ENCODE data around the gene PSTPIP2.
"Not testable (repeated sequence)": the region's sequence is repeated elsewhere in the genome, so short reads cannot be mapped to it uniquely, and the experiment has no call there.

DNA sequence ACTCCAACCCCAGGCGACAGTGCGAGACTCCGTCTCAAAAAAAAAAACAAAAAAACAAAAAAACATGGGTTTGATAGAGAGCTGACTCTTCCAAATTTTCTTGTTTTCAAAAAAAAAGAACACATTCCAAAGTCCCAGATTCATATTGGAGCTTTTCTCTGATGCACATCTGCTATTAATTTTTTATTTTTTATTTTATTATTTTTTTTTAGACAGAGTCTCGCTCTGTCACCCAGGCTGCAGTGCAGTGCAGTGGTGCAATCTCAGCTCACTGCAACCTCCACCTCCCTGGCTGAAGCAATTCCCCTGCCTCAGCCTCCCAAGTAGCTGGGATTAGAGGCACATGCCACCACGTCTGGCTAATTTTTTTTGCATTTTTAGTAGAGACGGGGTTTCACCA lies 79.5 kb downstream of the PSTPIP2 start:
- not testable (repeated sequence) for TF ChIP-seq POLR2A (IDR thresholded peaks at IDR 0.05)
- TF ChIP-seq, protein P1, sequence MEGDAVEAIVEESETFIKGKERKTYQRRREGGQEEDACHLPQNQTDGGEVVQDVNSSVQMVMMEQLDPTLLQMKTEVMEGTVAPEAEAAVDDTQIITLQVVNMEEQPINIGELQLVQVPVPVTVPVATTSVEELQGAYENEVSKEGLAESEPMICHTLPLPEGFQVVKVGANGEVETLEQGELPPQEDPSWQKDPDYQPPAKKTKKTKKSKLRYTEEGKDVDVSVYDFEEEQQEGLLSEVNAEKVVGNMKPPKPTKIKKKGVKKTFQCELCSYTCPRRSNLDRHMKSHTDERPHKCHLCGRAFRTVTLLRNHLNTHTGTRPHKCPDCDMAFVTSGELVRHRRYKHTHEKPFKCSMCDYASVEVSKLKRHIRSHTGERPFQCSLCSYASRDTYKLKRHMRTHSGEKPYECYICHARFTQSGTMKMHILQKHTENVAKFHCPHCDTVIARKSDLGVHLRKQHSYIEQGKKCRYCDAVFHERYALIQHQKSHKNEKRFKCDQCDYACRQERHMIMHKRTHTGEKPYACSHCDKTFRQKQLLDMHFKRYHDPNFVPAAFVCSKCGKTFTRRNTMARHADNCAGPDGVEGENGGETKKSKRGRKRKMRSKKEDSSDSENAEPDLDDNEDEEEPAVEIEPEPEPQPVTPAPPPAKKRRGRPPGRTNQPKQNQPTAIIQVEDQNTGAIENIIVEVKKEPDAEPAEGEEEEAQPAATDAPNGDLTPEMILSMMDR (IDR thresholded peaks at IDR 0.05): not testable (repeated sequence)
